Stimulated activated CD4-positive, alpha-beta T cell treated with anti-CD3 and anti-CD28 coated beads, TNF-alpha, amount 100 ng/mL, for 4 hours (primary cell): ENCODE data around the gene TRANK1.
A peak's percentile ranks its signal among the peaks of the same experiment; 100 is the strongest.
"Not testable (repeated sequence)": the region's sequence is repeated elsewhere in the genome, so short reads cannot be mapped to it uniquely, and the experiment has no call there.

Experiments used
- DNase-seq, 3 experiments: peaks; one replicate each; pipeline ENCODE4 v3.0.0-alpha.2; 2020; ENCODE audit warnings: low read depth in 3 of 3

The TRANK1 gene

DNA sequence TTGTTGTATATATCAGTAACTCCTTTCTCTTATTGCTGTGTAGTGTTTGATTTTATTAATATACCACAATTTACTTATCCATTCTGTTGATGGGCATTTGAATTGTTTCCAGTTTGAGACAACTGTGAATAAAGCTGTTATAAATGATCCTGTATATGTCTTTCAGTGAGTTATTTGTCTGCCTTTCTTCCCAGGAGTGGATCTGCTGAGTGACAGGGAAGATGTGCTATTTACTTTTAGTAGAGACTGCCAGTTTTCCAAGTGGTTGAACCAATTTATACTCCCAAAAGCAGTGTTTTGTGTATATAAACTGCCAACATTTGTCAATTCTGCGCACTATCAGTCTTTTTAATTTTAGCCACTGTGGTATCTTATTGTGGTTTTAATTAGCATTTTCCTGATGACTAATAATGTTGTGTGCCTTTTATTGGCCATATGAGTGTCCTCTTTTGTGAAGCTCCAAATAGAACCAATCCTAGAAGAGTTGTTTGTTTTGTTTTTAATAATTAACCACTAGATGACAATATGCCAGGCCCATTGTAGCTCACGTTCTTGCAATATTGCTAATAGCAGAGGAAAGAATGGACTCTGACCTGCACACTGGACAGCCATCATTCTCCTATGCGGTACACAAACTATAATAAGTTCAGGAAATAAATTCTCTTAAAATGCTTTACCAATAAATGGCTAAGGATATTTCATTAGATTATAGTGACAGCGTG lies 25.3 kb downstream of the TRANK1 start:
- no peak for DNase-seq

DNA sequence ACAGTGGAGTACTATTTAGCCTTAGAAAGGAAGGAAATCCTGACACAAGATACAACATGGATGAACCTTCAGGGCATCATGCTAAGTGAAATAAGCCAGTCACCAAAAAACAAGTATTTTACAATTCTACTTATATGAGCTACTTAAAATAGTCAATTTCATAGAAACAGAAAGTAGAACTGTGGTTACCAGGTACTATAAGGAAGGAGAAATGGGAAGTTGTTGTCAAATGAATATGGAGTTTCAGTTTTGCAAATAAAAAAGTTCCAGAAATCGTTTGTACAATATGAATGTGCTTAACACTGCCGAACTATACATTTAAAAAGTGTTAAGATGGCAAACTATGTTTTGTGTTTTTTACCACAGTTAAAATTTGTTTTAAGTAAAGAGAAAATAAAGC lies 26.8 kb downstream of the TRANK1 start:
- DNase-seq: no peak

- peak in 1 of 3 experiments; percentile 10 for DNase-seq
Observed at GRCh38 chr3:36911990-36912804, 32.7 kb downstream of the TRANK1 start.

DNA sequence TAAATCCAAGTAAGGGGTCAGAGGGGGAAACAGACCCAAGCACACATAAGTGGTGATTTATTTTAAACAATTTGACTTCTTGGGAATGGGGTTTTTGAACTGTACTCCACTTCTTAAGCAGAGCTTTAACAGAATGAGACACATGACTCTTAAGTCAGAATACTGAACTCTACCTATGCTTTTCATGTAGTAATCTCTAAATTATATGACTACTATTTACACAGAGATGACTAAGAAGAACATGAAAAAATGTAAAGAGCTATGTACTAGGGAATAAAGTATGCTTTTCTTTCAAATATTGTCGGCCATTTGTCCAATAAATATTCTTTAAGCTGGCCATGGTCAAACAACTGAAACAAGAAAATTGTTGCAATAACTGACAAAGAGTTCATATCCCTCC lies 35.2 kb downstream of the TRANK1 start:
- DNase-seq: no peak

DNA sequence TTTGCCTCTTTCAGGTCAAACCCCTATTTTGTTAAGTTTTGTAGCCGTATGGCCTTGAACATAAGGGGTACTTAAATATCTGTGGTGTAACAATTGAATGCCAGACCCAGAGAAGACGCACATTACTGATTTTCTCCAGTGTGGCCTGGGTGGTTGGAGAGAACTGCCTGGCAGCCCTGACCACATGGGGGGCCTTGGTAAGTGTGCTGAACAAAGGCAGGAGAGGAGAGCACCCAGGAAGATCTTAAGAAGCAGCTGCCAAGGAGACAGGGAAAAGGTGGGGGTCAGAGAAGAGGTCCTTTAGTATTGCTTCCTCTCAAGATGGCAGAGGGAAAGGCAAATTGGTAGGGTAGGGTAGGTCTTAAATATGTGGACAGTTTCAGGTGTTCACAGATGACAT lies 35.7 kb downstream of the TRANK1 start:
- no peak for DNase-seq

- DNase-seq: no peak
Observed at GRCh38 chr3:36908647-36909180, 36.1 kb downstream of the TRANK1 start.

- DNase-seq: peak; percentile 9 to 48 (median 33)
Observed at GRCh38 chr3:36907911-36908646, 36.8 kb downstream of the TRANK1 start.

DNA sequence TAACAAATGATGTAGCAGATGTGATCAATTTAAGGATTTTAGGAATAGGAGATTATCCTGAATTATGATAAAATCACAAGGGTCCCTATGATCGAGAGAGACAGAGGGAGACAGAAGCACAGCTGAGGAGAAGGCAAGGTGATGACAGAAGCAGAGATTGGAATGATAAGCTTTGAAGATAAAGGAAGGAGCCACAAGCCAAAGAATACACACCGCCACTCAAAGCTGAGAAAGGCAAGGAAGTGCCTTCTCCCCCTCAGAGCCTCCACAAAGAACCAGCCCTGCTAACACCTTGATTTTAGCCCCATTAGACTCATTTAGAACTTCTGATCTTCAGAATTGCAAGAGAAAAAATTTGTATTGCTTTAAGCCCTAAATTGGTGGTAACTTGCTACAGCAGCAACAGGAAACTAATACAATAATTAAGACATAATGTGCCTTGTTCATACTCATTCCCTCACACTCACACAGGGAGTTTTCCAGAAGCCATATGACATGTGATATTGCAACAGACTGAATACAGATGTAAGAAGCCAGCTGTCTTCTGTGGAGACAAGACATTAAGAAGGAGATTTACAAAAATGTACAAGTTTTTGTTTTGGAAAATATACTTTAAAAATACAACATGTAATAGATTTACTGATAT lies 38.2 kb downstream of the TRANK1 start:
- no peak for DNase-seq

- DNase-seq: no peak
Observed at GRCh38 chr3:36905545-36905944, 39.3 kb downstream of the TRANK1 start.

DNA sequence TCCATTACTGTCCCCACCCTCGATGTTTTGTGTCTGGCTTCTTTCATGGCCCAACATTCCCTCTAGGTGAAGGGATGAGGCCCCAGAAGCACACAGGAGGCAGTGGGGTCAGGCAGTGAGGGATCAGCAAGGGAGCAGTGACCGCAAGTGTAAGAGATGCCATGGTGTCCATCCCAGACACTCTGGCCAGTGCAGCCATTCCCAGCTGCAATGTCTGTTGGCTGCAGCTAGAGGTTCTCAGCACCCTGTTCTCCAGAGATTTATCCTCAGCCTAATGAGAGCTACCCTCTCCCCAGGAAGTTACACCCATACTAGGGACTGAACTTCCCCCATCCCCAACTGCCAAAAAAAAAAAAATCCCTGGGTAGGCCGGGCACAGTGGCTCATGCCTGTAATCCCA lies 40.2 kb downstream of the TRANK1 start:
- DNase-seq: no peak

- not testable (repeated sequence) for DNase-seq
Observed at GRCh38 chr3:36904065-36904464, 40.8 kb downstream of the TRANK1 start.

GRCh38 chr3:36903119-36903882 lies 41.6 kb downstream of the TRANK1 start:
- no peak for DNase-seq

DNA sequence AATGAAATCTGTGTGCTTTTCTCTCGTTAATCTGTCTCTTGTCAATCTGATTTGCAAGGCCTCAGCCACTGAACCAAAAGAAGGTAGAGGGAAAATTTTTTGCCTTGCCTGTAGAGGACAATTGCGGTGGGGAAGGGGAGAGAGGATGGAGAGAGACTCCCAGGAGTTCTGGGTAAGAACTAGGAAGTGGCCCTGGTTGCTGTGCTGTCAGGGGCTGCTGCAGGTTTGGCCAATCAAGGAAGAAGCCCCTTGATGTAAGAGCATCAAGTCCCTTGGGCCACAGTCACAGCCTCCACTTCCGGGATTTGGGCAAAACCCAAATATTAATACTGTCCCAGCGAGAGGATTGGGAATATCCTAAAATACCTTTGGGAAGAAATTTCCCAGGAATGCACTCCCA lies 43.3 kb downstream of the TRANK1 start:
- DNase-seq: no peak

DNA sequence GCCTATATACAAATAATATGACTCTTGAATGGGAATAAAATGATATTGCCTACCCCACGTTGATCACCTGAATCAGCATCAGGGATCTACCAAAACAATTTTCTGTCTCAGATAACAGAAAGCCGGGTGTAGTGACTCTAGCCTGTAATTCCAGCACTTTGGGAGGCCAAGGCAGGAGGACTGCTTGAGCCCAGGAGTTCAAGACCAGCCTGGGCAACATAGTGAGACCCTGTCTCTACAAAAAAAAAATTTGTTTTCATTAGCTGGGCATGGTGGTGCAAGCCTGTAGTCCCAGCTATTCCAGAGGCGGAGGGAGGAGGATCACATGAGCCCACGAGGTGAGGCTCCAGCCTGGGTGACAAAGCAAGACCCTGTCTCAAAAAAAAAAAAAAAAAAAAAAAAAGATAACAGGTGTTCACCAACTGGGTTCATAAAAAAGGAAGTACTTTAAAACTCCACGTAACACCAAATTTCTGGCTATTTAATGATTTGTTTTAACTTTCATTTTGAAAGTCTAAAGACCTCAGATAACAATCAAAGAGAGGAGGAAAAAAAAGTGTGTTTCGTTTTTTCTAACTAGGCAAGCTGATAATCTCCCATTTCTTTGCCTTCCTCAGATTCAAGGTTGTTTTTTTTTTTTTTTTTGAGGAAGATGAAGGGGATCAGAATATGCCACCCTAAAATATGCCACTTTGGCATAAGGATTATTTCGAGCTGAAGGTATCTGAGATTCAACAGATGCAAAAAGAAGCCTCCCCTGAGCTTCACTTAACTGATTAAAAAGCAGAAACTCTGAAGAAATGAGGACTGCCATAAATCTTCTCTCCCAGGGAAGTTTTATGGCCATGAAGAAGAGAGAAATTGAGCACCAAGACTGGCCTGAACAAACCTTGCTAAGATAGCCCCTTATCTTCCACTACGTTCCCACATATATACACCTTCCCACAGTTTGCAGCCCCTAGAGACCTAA lies 44.1 kb downstream of the TRANK1 start:
- DNase-seq: no peak

DNA sequence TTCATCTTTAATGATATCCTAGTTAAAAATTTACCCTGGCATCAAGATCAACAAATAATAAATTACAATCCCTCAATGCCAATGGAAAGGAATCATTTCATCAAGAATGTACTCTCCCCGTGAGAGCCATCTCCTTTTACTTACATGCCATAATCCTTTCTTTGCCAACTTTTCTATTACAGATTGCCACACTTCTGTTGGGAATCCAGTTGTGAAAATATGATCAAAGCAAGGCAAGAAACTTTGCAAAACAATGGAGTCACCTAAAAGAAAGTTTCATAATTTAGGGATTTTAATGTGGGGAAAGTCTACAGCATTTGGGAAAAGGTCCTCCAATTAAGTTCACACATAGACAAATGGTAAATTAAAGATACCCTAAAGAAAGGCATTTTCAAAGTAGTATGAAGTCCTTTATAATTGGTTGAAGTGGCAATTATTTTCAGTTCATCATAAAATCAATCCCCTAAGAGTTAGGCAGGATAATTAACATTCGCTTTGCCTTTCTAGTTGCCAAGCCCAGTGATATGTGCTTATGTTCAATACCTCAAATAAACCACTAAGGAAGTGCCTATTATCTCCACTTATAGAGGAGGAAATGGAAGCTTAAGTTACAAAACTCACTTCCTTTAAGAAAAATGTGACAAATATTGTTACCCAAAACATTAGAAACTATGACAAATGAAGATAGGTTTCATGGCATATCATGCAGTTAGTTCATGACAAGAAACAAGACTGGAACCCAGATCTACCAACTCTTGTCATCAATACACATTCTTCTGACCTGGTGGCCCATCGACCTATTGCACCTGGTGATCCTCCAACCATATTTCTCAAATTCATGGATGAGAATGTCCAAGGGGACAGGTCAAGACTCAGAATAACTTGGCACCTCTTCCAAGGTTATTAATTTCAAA lies 49.1 kb downstream of the TRANK1 start:
- DNase-seq: no peak

DNA sequence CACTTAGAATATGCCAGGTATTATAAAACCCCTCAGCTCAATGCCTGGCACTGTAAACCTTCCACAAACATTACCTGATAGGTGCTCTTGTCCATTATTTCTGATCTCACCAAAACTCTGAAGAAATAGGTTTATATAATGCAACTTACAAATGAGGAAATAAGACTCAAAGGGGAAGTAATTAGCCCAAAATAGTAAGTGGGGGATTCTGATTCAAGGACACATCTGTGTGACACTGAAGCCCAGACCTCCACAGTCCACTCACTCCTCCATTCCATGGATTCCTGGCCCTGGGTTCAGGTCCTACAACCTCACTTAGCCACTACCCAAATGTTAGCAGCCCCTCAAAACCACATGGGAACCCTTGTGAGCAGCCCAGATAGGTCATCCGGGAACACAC lies 49.9 kb downstream of the TRANK1 start:
- no peak for DNase-seq

DNA sequence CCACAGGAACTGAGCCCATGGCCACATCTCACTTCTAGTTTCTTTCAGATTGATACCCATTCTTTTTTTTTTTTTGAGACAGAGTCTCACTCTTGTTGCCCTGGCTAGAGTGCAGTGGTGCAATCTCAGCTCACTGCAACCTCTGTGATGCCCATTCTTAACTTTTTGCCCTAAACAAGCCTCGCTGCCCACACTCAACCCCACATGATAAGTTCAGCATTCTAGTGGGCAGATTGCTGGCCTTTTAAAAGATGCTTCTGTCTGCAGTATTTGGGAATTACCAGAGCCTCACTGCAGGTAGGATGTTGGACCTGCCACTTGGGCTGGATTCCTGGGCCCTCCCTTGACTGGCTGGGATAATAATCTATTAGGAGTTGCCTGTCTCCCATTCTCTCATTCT lies 51.0 kb downstream of the TRANK1 start:
- no peak for DNase-seq

DNA sequence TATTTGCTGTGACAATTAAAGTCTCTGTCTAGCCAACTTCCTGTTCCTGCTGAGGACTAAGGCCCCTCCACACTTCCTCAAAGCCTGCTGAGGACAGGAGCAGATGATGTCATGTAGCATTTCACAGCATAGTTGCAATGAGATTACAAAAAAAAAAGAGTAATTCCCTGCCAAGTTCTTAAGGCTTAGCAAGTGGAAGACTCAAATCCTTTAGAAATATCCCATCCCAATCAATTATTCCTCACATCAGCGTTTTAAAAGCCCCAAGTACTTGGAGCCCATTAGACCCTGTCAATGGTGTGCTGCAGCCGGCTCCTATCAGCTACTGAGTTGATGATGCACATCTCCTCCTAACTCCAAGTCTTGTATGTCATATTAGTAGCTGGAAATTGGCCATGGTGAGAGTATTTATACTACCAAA lies 51.7 kb downstream of the TRANK1 start:
- DNase-seq: peak in 1 of 3 experiments; percentile 34
